ENCODE data around the gene MAPRE3. TPM values are rescaled to one million over a fixed set of nuclear protein-coding genes. Genes with fewer than 3 reads are reported as not detected.

MAPRE3 gene
- total and polyA plus RNA-seq, 9 of the 15 experiments (the other 6 are each of a cell fraction or from before 2014, with no cell fraction given): 0.70 to 43.2 (median 12.6) TPM

GRCh38 chr2:27019931-27020855, 49.8 kb downstream of the MAPRE3 start (continued):
- TF ChIP-seq TFE3 (CRISPR knock-in tag; IDR thresholded peaks at IDR 0.05) (peak; percentile 91), MEF2A (IDR thresholded peaks at IDR 0.05; ENCODE audit: control insufficient read depth, low read depth, low read length) (no peak), MTA3 (IDR thresholded peaks at IDR 0.05; ENCODE audit: borderline replicate concordance) (no peak), SIN3B (IDR thresholded peaks at IDR 0.05; ENCODE audit: low read depth) (no peak), E2F1 (CRISPR knock-in tag; IDR thresholded peaks at IDR 0.05) (no peak), CGGBP1 (CRISPR knock-in tag; IDR thresholded peaks at IDR 0.05) (no peak), NFATC3 (IDR thresholded peaks at IDR 0.05) (peak; percentile 71; the same call in 1 of the 2 replicates), ZNF41 (CRISPR knock-in tag; conservative IDR thresholded peaks at IDR 0.05) (no peak; the same call in 1 of the 2 replicates), ZNF551 (CRISPR knock-in tag; IDR thresholded peaks at IDR 0.05) (no peak), HSF4 (CRISPR knock-in tag; IDR thresholded peaks at IDR 0.05; ENCODE audit: borderline replicate concordance) (0 out of 2 replicates have a peak, but pooled peaks have one; percentile 55), ZNF274 (IDR thresholded peaks at IDR 0.05; ENCODE audit: borderline replicate concordance, low read depth, low read length) (no peak), SNRNP70 (optimal IDR thresholded peaks at IDR 0.05; ENCODE audit: low read depth, low read length) (no peak), SMARCB1 (IDR thresholded peaks at IDR 0.05; ENCODE audit: insufficient read length, low read depth) (no peak), KDM5B (IDR thresholded peaks at IDR 0.05; ENCODE audit: insufficient replicate concordance, low read depth, low read length) (no peak), SMAD2 (IDR thresholded peaks at IDR 0.05; ENCODE audit: low read depth, low read length) (no peak), ZEB2 (IDR thresholded peaks at IDR 0.05) (no peak; the same call in 1 of the 2 replicates), NFXL1 (CRISPR knock-in tag; IDR thresholded peaks at IDR 0.05) (no peak), ELF4 (CRISPR knock-in tag; IDR thresholded peaks at IDR 0.05) (peak; percentile 7; the same call in 1 of the 2 replicates)
- TF ChIP-seq, protein P1, sequence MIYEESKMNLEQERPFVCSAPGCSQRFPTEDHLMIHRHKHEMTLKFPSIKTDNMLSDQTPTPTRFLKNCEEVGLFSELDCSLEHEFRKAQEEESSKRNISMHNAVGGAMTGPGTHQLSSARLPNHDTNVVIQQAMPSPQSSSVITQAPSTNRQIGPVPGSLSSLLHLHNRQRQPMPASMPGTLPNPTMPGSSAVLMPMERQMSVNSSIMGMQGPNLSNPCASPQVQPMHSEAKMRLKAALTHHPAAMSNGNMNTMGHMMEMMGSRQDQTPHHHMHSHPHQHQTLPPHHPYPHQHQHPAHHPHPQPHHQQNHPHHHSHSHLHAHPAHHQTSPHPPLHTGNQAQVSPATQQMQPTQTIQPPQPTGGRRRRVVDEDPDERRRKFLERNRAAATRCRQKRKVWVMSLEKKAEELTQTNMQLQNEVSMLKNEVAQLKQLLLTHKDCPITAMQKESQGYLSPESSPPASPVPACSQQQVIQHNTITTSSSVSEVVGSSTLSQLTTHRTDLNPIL (CRISPR knock-in tag; IDR thresholded peaks at IDR 0.05): no peak
- TF ChIP-seq, protein P2, sequence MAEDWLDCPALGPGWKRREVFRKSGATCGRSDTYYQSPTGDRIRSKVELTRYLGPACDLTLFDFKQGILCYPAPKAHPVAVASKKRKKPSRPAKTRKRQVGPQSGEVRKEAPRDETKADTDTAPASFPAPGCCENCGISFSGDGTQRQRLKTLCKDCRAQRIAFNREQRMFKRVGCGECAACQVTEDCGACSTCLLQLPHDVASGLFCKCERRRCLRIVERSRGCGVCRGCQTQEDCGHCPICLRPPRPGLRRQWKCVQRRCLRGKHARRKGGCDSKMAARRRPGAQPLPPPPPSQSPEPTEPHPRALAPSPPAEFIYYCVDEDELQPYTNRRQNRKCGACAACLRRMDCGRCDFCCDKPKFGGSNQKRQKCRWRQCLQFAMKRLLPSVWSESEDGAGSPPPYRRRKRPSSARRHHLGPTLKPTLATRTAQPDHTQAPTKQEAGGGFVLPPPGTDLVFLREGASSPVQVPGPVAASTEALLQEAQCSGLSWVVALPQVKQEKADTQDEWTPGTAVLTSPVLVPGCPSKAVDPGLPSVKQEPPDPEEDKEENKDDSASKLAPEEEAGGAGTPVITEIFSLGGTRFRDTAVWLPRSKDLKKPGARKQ (CRISPR knock-in tag; IDR thresholded peaks at IDR 0.05): no peak

Measured in K562 (cell line).